Karpas-422 (cell line): Measurements from ENCODE around the gene CCDC169. TPM values are rescaled to one million over a fixed set of nuclear protein-coding genes. Genes with fewer than 3 reads are reported as not detected.
"Not testable (repeated sequence)": the region's sequence is repeated elsewhere in the genome, so short reads cannot be mapped to it uniquely, and the experiment has no call there.

Source experiments
- DNase-seq: peaks from one replicate; pipeline ENCODE4 v3.0.0-alpha.2; 2015
- H2AFZ ChIP-seq: fragments of 200-600 bp; sonication (generic); 2 replicates; pipeline ENCODE4 v1.6.1; 2014; ENCODE audit warnings: antibody characterized with exemption, low read length, mixed read lengths
- H3K27ac ChIP-seq: fragments of 200-600 bp; sonication (generic); 2 replicates; pipeline ENCODE4 v1.5.1; 2014; ENCODE audit warnings: mild to moderate bottlenecking, low read length, moderate library complexity
- H3K27me3 ChIP-seq: fragments of 200-600 bp; sonication (generic); 2 replicates; pipeline ENCODE4 v1.6.1; 2014; ENCODE audit warnings: low read length, mixed read lengths
- H3K36me3 ChIP-seq: fragments of 200-600 bp; sonication (generic); 2 replicates; pipeline ENCODE4 v1.6.1; 2014; ENCODE audit warnings: low read length, mixed read lengths; ENCODE audit not compliant: insufficient read depth
- H3K4me1 ChIP-seq: fragments of 200-600 bp; sonication (generic); 2 replicates; pipeline ENCODE4 v1.6.1; 2014; ENCODE audit warnings: mild to moderate bottlenecking, low read length, mixed read lengths
- H3K4me2 ChIP-seq: fragments of 200-600 bp; sonication (generic); 2 replicates; pipeline ENCODE4 v1.6.1; 2014; ENCODE audit warnings: low read length, low read depth, mild to moderate bottlenecking; ENCODE audit not compliant: poor library complexity, severe bottlenecking
- H3K4me3 ChIP-seq: fragments of 200-600 bp; sonication (generic); 2 replicates; pipeline ENCODE4 v1.5.1; 2014; ENCODE audit warnings: mild to moderate bottlenecking, antibody characterized with exemption, low read length, mixed read lengths
- H3K79me2 ChIP-seq: fragments of 200-600 bp; sonication (generic); 2 replicates; pipeline ENCODE4 v1.6.1; 2014; ENCODE audit warnings: mild to moderate bottlenecking, low read length, mixed read lengths
- H3K9ac ChIP-seq: fragments of 200-600 bp; sonication (generic); 2 replicates; pipeline ENCODE4 v1.6.0; 2014; ENCODE audit warnings: low read length
- H3K9me2 ChIP-seq: fragments of 200-600 bp; sonication (generic), shearing (Covaris generic); replicated peaks from 2 replicates; pipeline ENCODE4 v1.6.0; 2014; ENCODE audit warnings: mild to moderate bottlenecking, low read length, moderate library complexity; ENCODE audit not compliant: insufficient read depth
- H3K9me3 ChIP-seq: fragments of 300-700, 200-600 bp; sonication (generic); 2 replicates; pipeline ENCODE4 v1.6.1; 2014; ENCODE audit warnings: low read length, mixed read lengths
- H4K20me1 ChIP-seq: fragments of 200-600 bp; sonication (generic); 2 replicates; pipeline ENCODE4 v1.6.1; 2014; ENCODE audit warnings: mild to moderate bottlenecking, antibody characterized with exemption, low read length, low read depth; ENCODE audit not compliant: insufficient read depth
- total RNA-seq: library from RNA; depleted of rRNA; stranded (reverse); fragments of >200 nt; shearing (Covaris generic); gene quantifications from 2 replicates; pipeline ENCODE4 v1.2.3, GENCODE V29; 2014; ENCODE audit warnings: low replicate concordance

Gene CCDC169
- total RNA-seq, 1 experiment from 2014 or later, result not detected

- Histone ChIP-seq H3K9ac (no peak overlapping the region), H3K4me1 (no peaks in the 10 kb centered on the region), H3K9me3 (no peaks in the 10 kb centered on the region), H3K4me3 (no peak overlapping the region), H3K9me2 (no peaks in the 10 kb centered on the region), H3K27ac (no peak overlapping the region), H3K36me3 (no peaks in the 10 kb centered on the region), H3K79me2 (no peaks in the 10 kb centered on the region), H3K27me3 (no peaks in the 10 kb centered on the region), H4K20me1 (no peaks in the 10 kb centered on the region), H2AFZ (no peak overlapping the region), H3K4me2 (no peak overlapping the region)
- DNase-seq, result peak; percentile 23
Observed at GRCh38 chr13:36325912-36326311, 28.3 kb upstream of the CCDC169 start.

GRCh38 chr13:36324881-36325280 lies 27.3 kb upstream of the CCDC169 start:
- not testable (repeated sequence) for H3K27me3 ChIP-seq, H3K9ac ChIP-seq, H3K9me2 ChIP-seq, DNase-seq, H3K4me3 ChIP-seq, H4K20me1 ChIP-seq, H3K36me3 ChIP-seq, H3K4me2 ChIP-seq, H2AFZ ChIP-seq, H3K27ac ChIP-seq, H3K4me1 ChIP-seq, H3K79me2 ChIP-seq, H3K9me3 ChIP-seq

GRCh38 chr13:36323951-36324566 lies 26.4 kb upstream of the CCDC169 start:
- Histone ChIP-seq H3K9me3 (no peaks in the 10 kb centered on the region), H3K27ac (no peak overlapping the region), H3K36me3 (no peaks in the 10 kb centered on the region), H3K79me2 (no peaks in the 10 kb centered on the region), H3K4me1 (no peaks in the 10 kb centered on the region), H3K4me3 (no peak overlapping the region), H3K4me2 (no peak overlapping the region), H3K9ac (no peak overlapping the region), H3K27me3 (no peaks in the 10 kb centered on the region), H2AFZ (no peak overlapping the region), H4K20me1 (no peaks in the 10 kb centered on the region), H3K9me2 (no peaks in the 10 kb centered on the region)
- DNase-seq, result peak; percentile 22

GRCh38 chr13:36323408-36323807 lies 25.8 kb upstream of the CCDC169 start:
- Histone ChIP-seq H4K20me1 (no peaks in the 10 kb centered on the region), H3K79me2 (no peaks in the 10 kb centered on the region), H3K27me3 (no peaks in the 10 kb centered on the region), H3K4me2 (no peak overlapping the region), H3K27ac (no peak overlapping the region), H3K9me3 (no peaks in the 10 kb centered on the region), H3K9ac (no peak overlapping the region), H2AFZ (no peak overlapping the region), H3K9me2 (no peaks in the 10 kb centered on the region), H3K4me1 (no peaks in the 10 kb centered on the region), H3K36me3 (no peaks in the 10 kb centered on the region), H3K4me3 (no peak overlapping the region)
- DNase-seq, result no peak

- H3K4me2 ChIP-seq, H3K4me3 ChIP-seq, H3K79me2 ChIP-seq, H3K9ac ChIP-seq, H3K4me1 ChIP-seq, H3K9me2 ChIP-seq, DNase-seq, H2AFZ ChIP-seq, H3K27ac ChIP-seq, H4K20me1 ChIP-seq, H3K9me3 ChIP-seq, H3K36me3 ChIP-seq, H3K27me3 ChIP-seq: not testable (repeated sequence)
Observed at GRCh38 chr13:36319793-36320192, 22.2 kb upstream of the CCDC169 start.

GRCh38 chr13:36313047-36313969 lies 15.7 kb upstream of the CCDC169 start:
- no peak overlapping the region for H3K4me2 ChIP-seq
- H3K4me3 ChIP-seq, result no peak overlapping the region
- H3K9me3 ChIP-seq, result no peaks in the 10 kb centered on the region
- no peaks in the 10 kb centered on the region for H3K9me2 ChIP-seq
- H3K27ac ChIP-seq, result no peak overlapping the region
- H4K20me1 ChIP-seq, result no peaks in the 10 kb centered on the region
- H3K9ac ChIP-seq, result no peak overlapping the region
- H3K4me1 ChIP-seq, result no peaks in the 10 kb centered on the region
- no peaks in the 10 kb centered on the region for H3K79me2 ChIP-seq
- H2AFZ ChIP-seq, result 0 out of 2 replicates have a peak overlapping the region, but pooled peaks have one; percentile 36
- DNase-seq, result no peak
- H3K27me3 ChIP-seq, result no peaks in the 10 kb centered on the region
- H3K36me3 ChIP-seq, result no peaks in the 10 kb centered on the region

GRCh38 chr13:36310417-36311108 lies 12.9 kb upstream of the CCDC169 start:
- no peak overlapping the region for H3K9ac ChIP-seq
- no peaks in the 10 kb centered on the region for H3K79me2 ChIP-seq
- H3K9me2 ChIP-seq, result no peaks in the 10 kb centered on the region
- no peak overlapping the region for H3K27ac ChIP-seq
- DNase-seq, result no peak
- no peak overlapping the region for H3K4me2 ChIP-seq
- no peak overlapping the region for H3K4me3 ChIP-seq
- no peak overlapping the region for H2AFZ ChIP-seq
- no peaks in the 10 kb centered on the region for H3K4me1 ChIP-seq
- H3K36me3 ChIP-seq, result no peaks in the 10 kb centered on the region
- no peaks in the 10 kb centered on the region for H3K27me3 ChIP-seq
- no peaks in the 10 kb centered on the region for H3K9me3 ChIP-seq
- H4K20me1 ChIP-seq, result no peaks in the 10 kb centered on the region

GRCh38 chr13:36302289-36302688 lies 4.7 kb upstream of the CCDC169 start:
- Histone ChIP-seq H3K36me3 (no peaks in the 10 kb centered on the region), H4K20me1 (no peaks in the 10 kb centered on the region), H3K4me3 (no peak overlapping the region), H3K27me3 (no peaks in the 10 kb centered on the region), H3K4me2 (no peak overlapping the region), H3K9me2 (no peaks in the 10 kb centered on the region), H3K9ac (no peak overlapping the region), H3K4me1 (no peaks in the 10 kb centered on the region), H3K9me3 (no peaks in the 10 kb centered on the region), H2AFZ (no peak overlapping the region), H3K27ac (no peak overlapping the region), H3K79me2 (no peaks in the 10 kb centered on the region)
- DNase-seq, result no peak
